ENCODE results near the gene CTNNA3. TPM values are rescaled to one million over a fixed set of nuclear protein-coding genes. Genes with fewer than 3 reads are reported as not detected.
A peak's percentile ranks its signal among the peaks of the same experiment; 100 is the strongest.

Gene CTNNA3
- polyA plus RNA-seq, 1 donor from 2014 or later = 0.14 TPM

GRCh38 chr10:66927251-66927935, 768.6 kb downstream of the CTNNA3 start:
- H3K27ac ChIP-seq (ENCODE audit: low read length) = no peak overlapping the region
- H3K9ac ChIP-seq (ENCODE audit: low read length) = no peak overlapping the region

GRCh38 chr10:66926841-66927240, 769.2 kb downstream of the CTNNA3 start:
- Histone ChIP-seq H3K4me2 (ENCODE audit: low read length) (no peak overlapping the region), H3K9ac (ENCODE audit: low read length) (peak overlapping the region; percentile 58), H4K20me1 (ENCODE audit: insufficient read depth) (no peaks in the 10 kb centered on the region), H3K4me3 (ENCODE audit: low read length) (peak overlapping the region; percentile 65), H2AFZ (ENCODE audit: low read depth, low read length) (no peak overlapping the region), H3F3A (ENCODE audit: insufficient read depth, low read length, poor library complexity, severe bottlenecking) (no peaks in the 10 kb centered on the region), H3K79me2 (replicated peaks; ENCODE audit: insufficient read depth, low read length) (no peaks in the 10 kb centered on the region), H3K9me2 (ENCODE audit: insufficient read depth, low read length) (no peaks in the 10 kb centered on the region), H3K9me3 (ENCODE audit: low read length) (no peaks in the 10 kb centered on the region), H3K27me3 (ENCODE audit: insufficient read depth, low read depth, low read length) (no peaks in the 10 kb centered on the region), H3K36me3 (ENCODE audit: insufficient read depth, low read length) (no peaks in the 10 kb centered on the region), H3K27ac (ENCODE audit: low read length) (no peak overlapping the region)
- no peak for TF ChIP-seq REST (IDR thresholded peaks at IDR 0.05; ENCODE audit: borderline replicate concordance)
- no peak for TF ChIP-seq TAF1 (IDR thresholded peaks at IDR 0.05; ENCODE audit: low read depth)
- TF ChIP-seq SMC3 (conservative IDR thresholded peaks at IDR 0.05; ENCODE audit: poor library complexity) = no peak
- TF ChIP-seq EP300 (conservative IDR thresholded peaks at IDR 0.05; ENCODE audit: poor library complexity, severe bottlenecking) = no peak
- no peak for TF ChIP-seq EZH2 (IDR thresholded peaks at IDR 0.05; ENCODE audit: borderline replicate concordance, insufficient read depth, low read length, poor library complexity, severe bottlenecking)
- TF ChIP-seq CTCF (IDR thresholded peaks at IDR 0.05; ENCODE audit: poor library complexity, severe bottlenecking) = no peak

More at GRCh38 chr10:66927251-66927935, 768.6 kb downstream of the CTNNA3 start:
- no peaks in the 10 kb centered on the region for H3K27me3 ChIP-seq (ENCODE audit: insufficient read depth, low read depth, low read length)
- no peaks in the 10 kb centered on the region for H3F3A ChIP-seq (ENCODE audit: insufficient read depth, low read length, poor library complexity, severe bottlenecking)
- H3K79me2 ChIP-seq (replicated peaks; ENCODE audit: insufficient read depth, low read length) = no peaks in the 10 kb centered on the region
- H3K9me3 ChIP-seq (ENCODE audit: low read length) = no peaks in the 10 kb centered on the region
- H3K36me3 ChIP-seq (ENCODE audit: insufficient read depth, low read length) = no peaks in the 10 kb centered on the region
- H4K20me1 ChIP-seq (ENCODE audit: insufficient read depth) = no peaks in the 10 kb centered on the region
- H3K9me2 ChIP-seq (ENCODE audit: insufficient read depth, low read length) = no peaks in the 10 kb centered on the region
- H2AFZ ChIP-seq (ENCODE audit: low read depth, low read length) = no peak overlapping the region
- TF ChIP-seq POLR2AphosphoS5 (IDR thresholded peaks at IDR 0.05) = no peak
- no peak for TF ChIP-seq EP300 (conservative IDR thresholded peaks at IDR 0.05; ENCODE audit: poor library complexity, severe bottlenecking)
- TF ChIP-seq TAF1 (IDR thresholded peaks at IDR 0.05; ENCODE audit: low read depth) = no peak
- TF ChIP-seq REST (IDR thresholded peaks at IDR 0.05; ENCODE audit: borderline replicate concordance) = no peak
- TF ChIP-seq CTCF (IDR thresholded peaks at IDR 0.05; ENCODE audit: poor library complexity, severe bottlenecking) = no peak
- no peak for TF ChIP-seq RAD21 (conservative IDR thresholded peaks at IDR 0.05)
- TF ChIP-seq SMC3 (conservative IDR thresholded peaks at IDR 0.05; ENCODE audit: poor library complexity) = no peak
- peak overlapping the region; percentile 13 for H3K4me2 ChIP-seq (ENCODE audit: low read length)
- peak overlapping the region; percentile 65 for H3K4me3 ChIP-seq (ENCODE audit: low read length)
